CD4-positive, alpha-beta memory T cell (primary cell): ENCODE measurements around the gene TXNRD3. TPM values are rescaled to one million over a fixed set of nuclear protein-coding genes. Genes with fewer than 3 reads are reported as not detected.
A peak's percentile ranks its signal among the peaks of the same experiment; 100 is the strongest.

Experiments
- CTCF ChIA-PET: fragments of 350-600 bp; sonication (Branson Sonifier 250); formaldehyde crosslinking; loops from one replicate; lab custom pipeline; 2021; ENCODE audit warnings: inconsistent platforms; ENCODE audit not compliant: partially characterized antibody; lab: Charles Lee
- POLR2A ChIA-PET: fragments of 350-600 bp; sonication (Branson Sonifier 250); formaldehyde crosslinking; loops from one replicate; lab custom pipeline; 2021; ENCODE audit not compliant: partially characterized antibody; lab: Charles Lee
- DNase-seq, 5 donors: peaks; one replicate each; pipeline versions ENCODE4 v3.0.0 to v3.0.0-alpha.2; 2020 to 2022; ENCODE audit warnings: mixed read lengths in 1 of 5
- H3K27ac ChIP-seq: one replicate; pipeline ENCODE4 v1.7.0; 2013; ENCODE audit warnings: low read depth, low read length
- H3K27me3 ChIP-seq: 2 replicates; pipeline ENCODE4 v1.7.0; 2013; ENCODE audit warnings: mild to moderate bottlenecking, low read length, moderate library complexity; ENCODE audit not compliant: insufficient read depth
- H3K36me3 ChIP-seq: 2 replicates; pipeline ENCODE4 v1.7.0; 2013; ENCODE audit warnings: mild to moderate bottlenecking, low read length, moderate library complexity; ENCODE audit not compliant: insufficient read depth
- H3K4me1 ChIP-seq: 2 replicates; pipeline ENCODE4 v1.7.0; 2013; ENCODE audit warnings: mild to moderate bottlenecking, low read length, moderate library complexity; ENCODE audit not compliant: insufficient read depth
- H3K4me3 ChIP-seq, 2 donors: one replicate each; pipeline ENCODE4 v1.7.0; 2013; ENCODE audit warnings: low read length in 2 of 2, mild to moderate bottlenecking in 1 of 2
- H3K9me3 ChIP-seq, 2 donors: one replicate each; pipeline ENCODE4 v1.7.0; 2013; ENCODE audit warnings: low read length in 2 of 2, control low read depth in 1 of 2; ENCODE audit not compliant: control insufficient read depth in 1 of 2
- H3K27ac Mint-ChIP-seq, 7 donors: one replicate each; pipeline ENCODE4 v1.8.0; 2020 to 2021; ENCODE audit warnings: mixed read lengths in 7 of 7, mild to moderate bottlenecking in 6 of 7, inconsistent platforms in 3 of 7, moderate library complexity in 3 of 7
- H3K27me3 Mint-ChIP-seq, 2 donors: one replicate each; pipeline ENCODE4 v1.8.0; 2020 to 2021; ENCODE audit warnings: mixed read lengths in 2 of 2
- H3K36me3 Mint-ChIP-seq, 2 donors: one replicate each; pipeline ENCODE4 v1.8.0; 2020 to 2021; ENCODE audit warnings: mixed read lengths in 2 of 2, inconsistent platforms in 1 of 2, mild to moderate bottlenecking in 1 of 2
- H3K4me1 Mint-ChIP-seq, 4 donors: one replicate each; pipeline ENCODE4 v1.8.0; 2020 to 2021; ENCODE audit warnings: mixed read lengths in 4 of 4, mild to moderate bottlenecking in 1 of 4
- H3K4me3 Mint-ChIP-seq, 8 donors: one replicate each; pipeline ENCODE4 v1.8.0; 2020 to 2021; ENCODE audit warnings: mixed read lengths in 8 of 8, mild to moderate bottlenecking in 7 of 8, moderate library complexity in 6 of 8, inconsistent platforms in 3 of 8
- H3K9me3 Mint-ChIP-seq, 8 donors: one replicate each; pipeline ENCODE4 v1.8.0; 2020 to 2021; ENCODE audit warnings: mixed read lengths in 8 of 8, mild to moderate bottlenecking in 5 of 8, inconsistent platforms in 3 of 8, moderate library complexity in 1 of 8
- intact Hi-C: fragments of 100-400 bp; cut with micrococcal nuclease; formaldehyde crosslinking; loops from one replicate; pipeline ENCODE4 v1.15.1; 2023
- polyA plus RNA-seq, 2 donors: library from polyadenylated mRNA; unstranded; fragments of 300-500 nt; fragmentation: Illumina TruSeq; gene quantifications; one replicate each; pipeline ENCODE4 v1.2.3, GENCODE V29; 2021
- total RNA-seq, 2 experiments: library from RNA; stranded (reverse); gene quantifications; one replicate each; pipeline ENCODE4 v1.2.3, GENCODE V29; 2021

The TXNRD3 gene
- total RNA-seq (under 1 TPM; 0.87 to 0.97 TPM), polyA plus RNA-seq (1 to 10 TPM in 1 of 2 donors, under 1 TPM in 1; 0.77 to 1.0 TPM)

GRCh38 chr3:126654571-126655383, at the start of gene TXNRD3:
TXNRD3 (minus strand) TSS chr3:126655124.
- Histone ChIP-seq H3K36me3 (no peaks in the 10 kb centered on the region), H3K4me1 (no peaks in the 10 kb centered on the region), H3K27me3 (no peaks in the 10 kb centered on the region), H3K9me3 (no peaks in the 10 kb centered on the region), H3K4me3 (peak within 1 kb of the TSS; percentile 17 to 38), H3K27ac (no peak within 1 kb of the TSS)
- ChIA-PET CTCF (interaction anchor here (0.6 kb wide), 1 partner anchor 38 kb away, joined by 3 read pairs; no protein-coding TSS in a partner anchor), POLR2A (no interaction called here)
- Mint-ChIP-seq H3K9me3 (peaks cover 0 to 2% (median 0%) of the 10 kb centered on the region in 8 donors), H3K4me1 (peaks cover 4 to 8% (median 5%) of the 10 kb centered on the region in 4 donors), H3K36me3 (no peaks in the 10 kb centered on the region), H3K27me3 (peaks cover 11 to 28% of the 10 kb centered on the region in 2 donors), H3K27ac (peak within 1 kb of the TSS in 2 of 7 donors; percentile 52 to 75), H3K4me3 (peak within 1 kb of the TSS; percentile 85 to 90 (median 88))
- intact Hi-C loops: loop anchor here (1.0 kb wide), 1 partner anchor 50 kb away; the partner anchor contains the start of gene CHCHD6
- peak; percentile 48 to 55 (median 53) for DNase-seq

- Mint-ChIP-seq H3K36me3 (peaks cover 8 to 12% of the 10 kb centered on the region in 2 donors), H3K4me3 (peak within 1 kb of the TSS; percentile 91 to 98 (median 96)), H3K27me3 (peaks cover 11 to 26% of the 10 kb centered on the region in 2 donors), H3K4me1 (peaks cover 10 to 26% (median 17%) of the 10 kb centered on the region in 4 donors), H3K27ac (peak within 1 kb of the TSS; percentile 88 to 97 (median 92)), H3K9me3 (peaks cover 0 to 2% (median 0%) of the 10 kb centered on the region in 8 donors)
- peak within 1 kb of the TSS; percentile 34 to 81 for H3K4me3 ChIP-seq
- H3K9me3 ChIP-seq: no peaks in the 10 kb centered on the region
- CTCF ChIA-PET: interaction anchor here (1.3 to 2.8 kb wide), 2 partner anchors 24 to 279 kb away, joined by 3 to 14 read pairs; partner anchors contain the start of gene PLXNA1
- H3K27ac ChIP-seq: peak within 1 kb of the TSS; percentile 49
- POLR2A ChIA-PET: interaction anchor here (0.7 kb wide), 1 partner anchor 279 kb away, joined by 4 read pairs; the partner anchor contains the start of gene PLXNA1
- peaks cover 18% of the 10 kb centered on the region for H3K4me1 ChIP-seq
- H3K36me3 ChIP-seq: no peaks in the 10 kb centered on the region
- peak; percentile 93 to 98 (median 95) for DNase-seq
- intact Hi-C loops: loop anchor here (1.0 to 10.0 kb wide), 8 partner anchors 49 to 1107 kb away; partner anchors contain the start of genes ABTB1, KLF15, OSBPL11 and SLC41A3
- no peaks in the 10 kb centered on the region for H3K27me3 ChIP-seq
Measured at GRCh38 chr3:126703512-126704493, 48.9 kb upstream of the TXNRD3 start, which contains the start of gene CHCHD6. CHCHD6 (plus strand) TSS chr3:126704240; CDS start chr3:126704313, 73 bp downstream.

GRCh38 chr3:126699011-126699410, 44.1 kb upstream of the TXNRD3 start:
- Histone ChIP-seq H3K36me3 (no peaks in the 10 kb centered on the region), H3K27ac (no peak overlapping the region), H3K27me3 (no peaks in the 10 kb centered on the region), H3K4me3 (no peak overlapping the region), H3K9me3 (no peaks in the 10 kb centered on the region), H3K4me1 (peaks cover 7% of the 10 kb centered on the region)
- intact Hi-C loops: no loop called here
- DNase-seq: no peak
- H3K4me3 Mint-ChIP-seq: no peak overlapping the region
- H3K27me3 Mint-ChIP-seq: peaks cover 31 to 44% of the 10 kb centered on the region in 2 donors
- peaks cover 7 to 10% (median 8%) of the 10 kb centered on the region in 4 donors for H3K4me1 Mint-ChIP-seq
- ChIA-PET POLR2A (no interaction called here), CTCF (no interaction called here)
- H3K36me3 Mint-ChIP-seq: peaks cover 0 to 3% of the 10 kb centered on the region in 2 donors
- H3K9me3 Mint-ChIP-seq: peaks cover 0 to 8% (median 0%) of the 10 kb centered on the region in 8 donors
- no peak overlapping the region for H3K27ac Mint-ChIP-seq

- peaks cover 37 to 38% of the 10 kb centered on the region in 2 donors for H3K27me3 Mint-ChIP-seq
- Histone ChIP-seq H3K9me3 (no peaks in the 10 kb centered on the region), H3K36me3 (no peaks in the 10 kb centered on the region), H3K4me1 (no peaks in the 10 kb centered on the region), H3K4me3 (no peak overlapping the region), H3K27me3 (no peaks in the 10 kb centered on the region), H3K27ac (no peak overlapping the region)
- DNase-seq: no peak
- ChIA-PET CTCF (interaction anchor here (1.4 kb wide), 1 partner anchor 17 kb away, joined by 4 read pairs; no protein-coding TSS in a partner anchor), POLR2A (no interaction called here)
- H3K4me1 Mint-ChIP-seq: no peaks in the 10 kb centered on the region
- no peak overlapping the region for H3K4me3 Mint-ChIP-seq
- H3K9me3 Mint-ChIP-seq: peaks cover 0 to 7% (median 0%) of the 10 kb centered on the region in 8 donors
- no peak overlapping the region for H3K27ac Mint-ChIP-seq
- intact Hi-C loops: no loop called here
- H3K36me3 Mint-ChIP-seq: no peaks in the 10 kb centered on the region
Measured at GRCh38 chr3:126696701-126697267, 41.9 kb upstream of the TXNRD3 start.

- no peak overlapping the region for H3K27ac ChIP-seq
- Mint-ChIP-seq H3K27me3 (peaks cover 26 to 30% of the 10 kb centered on the region in 2 donors), H3K36me3 (no peaks in the 10 kb centered on the region), H3K27ac (no peak overlapping the region), H3K4me1 (no peaks in the 10 kb centered on the region), H3K4me3 (no peak overlapping the region), H3K9me3 (peaks cover 0 to 9% (median 0%) of the 10 kb centered on the region in 8 donors)
- no peaks in the 10 kb centered on the region for H3K27me3 ChIP-seq
- H3K36me3 ChIP-seq: no peaks in the 10 kb centered on the region
- no peak overlapping the region for H3K4me3 ChIP-seq
- CTCF ChIA-PET: interaction anchor here (2.0 kb wide), 1 partner anchor 12 kb away, joined by 5 read pairs; no protein-coding TSS in a partner anchor
- H3K4me1 ChIP-seq: no peaks in the 10 kb centered on the region
- POLR2A ChIA-PET: no interaction called here
- H3K9me3 ChIP-seq: no peaks in the 10 kb centered on the region
- no peak for DNase-seq
- intact Hi-C loops: no loop called here
Measured at GRCh38 chr3:126693921-126694320, 39.0 kb upstream of the TXNRD3 start.

GRCh38 chr3:126692858-126693257, 37.9 kb upstream of the TXNRD3 start:
- intact Hi-C loops: no loop called here
- Mint-ChIP-seq H3K4me3 (no peak overlapping the region), H3K27me3 (peaks cover 26% of the 10 kb centered on the region in 2 donors), H3K9me3 (peaks cover 0 to 9% (median 0%) of the 10 kb centered on the region in 8 donors), H3K4me1 (no peaks in the 10 kb centered on the region), H3K27ac (no peak overlapping the region), H3K36me3 (no peaks in the 10 kb centered on the region)
- no peaks in the 10 kb centered on the region for H3K9me3 ChIP-seq
- no peaks in the 10 kb centered on the region for H3K36me3 ChIP-seq
- no peak overlapping the region for H3K27ac ChIP-seq
- POLR2A ChIA-PET: no interaction called here
- no peaks in the 10 kb centered on the region for H3K4me1 ChIP-seq
- CTCF ChIA-PET: interaction anchor here (0.7 to 2.0 kb wide), 2 partner anchors 11 to 39 kb away, joined by 3 to 5 read pairs; no protein-coding TSS in a partner anchor
- no peak for DNase-seq
- no peaks in the 10 kb centered on the region for H3K27me3 ChIP-seq
- no peak overlapping the region for H3K4me3 ChIP-seq
